Neuronal stem cell (in vitro differentiated cells): ENCODE data around the gene LRRC61.

Experiments used
- DNase-seq: peaks from one replicate; pipeline ENCODE4 v3.0.0-alpha.2; 2013; ENCODE audit warnings: low spot score
- H2AFZ ChIP-seq: one replicate; pipeline ENCODE4 v1.6.1; 2013; ENCODE audit warnings: mild to moderate bottlenecking, low read length, inconsistent platforms
- H2AK5ac ChIP-seq: 2 replicates; pipeline ENCODE4 v1.6.1; 2013; ENCODE audit warnings: low read depth, mild to moderate bottlenecking, inconsistent platforms, low read length, moderate library complexity, mixed read lengths
- H2BK120ac ChIP-seq: 2 replicates; pipeline ENCODE4 v1.6.1; 2013; ENCODE audit warnings: low read depth, mild to moderate bottlenecking, inconsistent platforms, low read length, moderate library complexity, mixed read lengths
- H2BK12ac ChIP-seq: one replicate; pipeline ENCODE4 v1.6.1; 2013; ENCODE audit warnings: low read length, inconsistent platforms
- H2BK15ac ChIP-seq: 2 replicates; pipeline ENCODE4 v1.6.1; 2013; ENCODE audit warnings: mild to moderate bottlenecking, low read length, inconsistent platforms, mixed read lengths
- H2BK5ac ChIP-seq: one replicate; pipeline ENCODE4 v1.6.1; 2013; ENCODE audit warnings: inconsistent platforms, mild to moderate bottlenecking, low read length, moderate library complexity
- H3K14ac ChIP-seq: one replicate; pipeline ENCODE4 v1.6.1; 2013; ENCODE audit warnings: low read length, inconsistent platforms
- H3K18ac ChIP-seq: 2 replicates; pipeline ENCODE4 v1.6.1; 2013; ENCODE audit warnings: low read length, inconsistent platforms
- H3K23ac ChIP-seq: 2 replicates; pipeline ENCODE4 v1.6.1; 2013; ENCODE audit warnings: low read depth, mild to moderate bottlenecking, mixed read lengths, low read length, inconsistent platforms; ENCODE audit not compliant: poor library complexity
- H3K27ac ChIP-seq: replicated peaks from 3 replicates; pipeline ENCODE4 v1.5.1; 2013; ENCODE audit warnings: low read length, inconsistent platforms
- H3K27me3 ChIP-seq, 3 experiments: 2 replicates each; pipeline ENCODE4 v1.6.1; 2013; ENCODE audit warnings: low read length in 3 of 3, mild to moderate bottlenecking in 2 of 3, inconsistent platforms in 1 of 3, low read depth in 1 of 3, mixed read lengths in 1 of 3, moderate library complexity in 1 of 3; ENCODE audit not compliant: control insufficient read depth in 3 of 3, insufficient read depth in 3 of 3
- H3K36me3 ChIP-seq, 2 donors: replicated peaks in 1 of 2; 2 replicates each; pipeline ENCODE4 v1.6.1; 2013; ENCODE audit warnings: low read length in 2 of 2; ENCODE audit not compliant: control insufficient read depth in 2 of 2, insufficient read depth in 2 of 2
- H3K4ac ChIP-seq: 2 replicates; pipeline ENCODE4 v1.6.1; 2013; ENCODE audit warnings: inconsistent platforms, mild to moderate bottlenecking, low read length, moderate library complexity
- H3K4me1 ChIP-seq, 2 donors: 1 replicate in 1 of 2; 2 replicates in 1 of 2; pipeline ENCODE4 v1.6.1; 2013; ENCODE audit warnings: low read length in 2 of 2, low read depth in 1 of 2; ENCODE audit not compliant: control insufficient read depth in 2 of 2, insufficient read depth in 1 of 2
- H3K4me2 ChIP-seq: one replicate; pipeline ENCODE4 v1.6.1; 2013; ENCODE audit warnings: mild to moderate bottlenecking, low read length, inconsistent platforms; ENCODE audit not compliant: insufficient read depth, poor library complexity, severe bottlenecking
- H3K4me3 ChIP-seq, 2 donors: 2 replicates each; pipeline ENCODE4 v1.5.1; 2013; ENCODE audit warnings: low read length in 2 of 2, mild to moderate bottlenecking in 2 of 2, inconsistent platforms in 1 of 2, moderate library complexity in 1 of 2
- H3K79me1 ChIP-seq: one replicate; pipeline ENCODE4 v1.6.1; 2013; ENCODE audit warnings: low read depth, mild to moderate bottlenecking, inconsistent platforms, low read length, moderate library complexity
- H3K9ac ChIP-seq: one replicate; pipeline ENCODE4 v1.6.1; 2013; ENCODE audit warnings: mild to moderate bottlenecking, low read depth, low read length, inconsistent platforms; ENCODE audit not compliant: poor library complexity
- H3K9me3 ChIP-seq, 2 donors: replicated peaks in 1 of 2; 2 replicates each; pipeline versions ENCODE3 to v1.6.1; 2013; ENCODE audit warnings: low read length in 2 of 2, mild to moderate bottlenecking in 2 of 2, inconsistent platforms in 1 of 2, low read depth in 1 of 2, mixed read lengths in 1 of 2, moderate library complexity in 1 of 2; ENCODE audit not compliant: control insufficient read depth in 2 of 2, insufficient read depth in 1 of 2
- H4K8ac ChIP-seq: one replicate; pipeline ENCODE4 v1.6.1; 2013; ENCODE audit warnings: low read depth, mild to moderate bottlenecking, inconsistent platforms, low read length, moderate library complexity
- H4K91ac ChIP-seq: one replicate; pipeline ENCODE4 v1.6.1; 2013; ENCODE audit warnings: low read length, low read depth, mild to moderate bottlenecking, inconsistent platforms; ENCODE audit not compliant: poor library complexity
- WGBS, 2 donors: extraction: QIAGEN DNeasy Blood & Tissue Kit; methylation state at CpG; one replicate each; pipeline ENCODE4 v1.1.7; 2013; ENCODE audit warnings: missing lambda C conversion rate in 2 of 2, mixed read lengths in 1 of 2; ENCODE audit not compliant: insufficient read length in 2 of 2, insufficient replicate concordance in 1 of 2; ENCODE audit errors: extremely low coverage in 2 of 2; 5-methylcytosine and 5-hydroxymethylcytosine counted together

Gene LRRC61

DNA sequence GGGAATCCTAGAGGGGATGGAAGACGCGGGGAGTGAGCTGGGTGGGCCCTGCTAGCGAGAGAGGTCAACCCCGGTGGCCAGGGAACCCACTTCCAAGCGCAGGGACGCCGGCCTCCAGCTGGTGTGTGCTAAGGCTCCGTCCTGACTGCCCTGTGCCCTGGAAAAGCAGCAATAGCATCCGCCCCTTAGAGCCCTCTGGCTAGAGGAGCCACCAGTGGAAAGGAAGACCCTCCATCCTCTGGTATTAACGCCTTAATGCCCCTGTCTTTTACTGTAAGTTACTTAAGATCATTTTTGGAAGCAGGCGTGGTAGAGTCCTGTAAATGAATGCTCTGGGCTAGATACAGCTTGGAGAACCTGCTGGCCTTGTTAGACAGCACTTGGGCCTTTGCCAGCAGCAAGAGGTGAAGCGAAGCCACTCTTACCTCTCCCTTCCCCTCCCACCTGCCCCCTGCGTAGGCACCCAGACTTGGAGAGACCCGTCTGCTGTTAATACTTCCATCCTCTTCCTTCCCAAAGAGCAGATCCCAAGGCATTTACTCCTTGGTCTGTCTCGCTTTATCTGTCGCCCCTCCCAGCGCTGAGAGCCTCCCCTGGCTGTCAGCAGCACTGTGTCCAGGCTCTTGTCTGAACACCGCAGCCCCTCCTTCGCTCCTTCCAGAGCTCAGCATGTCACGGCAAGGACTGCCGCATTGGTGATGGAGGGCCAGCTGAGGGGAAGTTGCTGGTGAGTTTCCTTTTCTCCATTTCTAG lies 50.1 kb downstream of the LRRC61 start:
- Histone ChIP-seq H3K4me3 (no peak overlapping the region), H3K36me3 (peaks cover 38 to 60% of the 10 kb centered on the region in 2 donors), H3K27ac (no peak overlapping the region), H3K23ac (peak overlapping the region; percentile 97), H3K9me3 (no peaks in the 10 kb centered on the region), H3K18ac (no peak overlapping the region), H2AFZ (no peak overlapping the region), H2BK5ac (no peak overlapping the region), H3K27me3 (no peaks in the 10 kb centered on the region), H2BK12ac (no peak overlapping the region), H2BK15ac (no peak overlapping the region), H2BK120ac (no peak overlapping the region), H3K79me1 (peaks cover 23% of the 10 kb centered on the region), H3K4me2 (no peak overlapping the region), H4K8ac (peak overlapping the region; percentile 97), H3K14ac (no peak overlapping the region), H3K9ac (no peak overlapping the region), H2AK5ac (no peak overlapping the region), H3K4me1 (peaks cover 18 to 27% of the 10 kb centered on the region in 2 donors), H4K91ac (no peak overlapping the region), H3K4ac (no peak overlapping the region)
- no CpG with 5 or more reads among the region's 21 CpGs for WGBS, 2 donors
- DNase-seq = no peak

DNA sequence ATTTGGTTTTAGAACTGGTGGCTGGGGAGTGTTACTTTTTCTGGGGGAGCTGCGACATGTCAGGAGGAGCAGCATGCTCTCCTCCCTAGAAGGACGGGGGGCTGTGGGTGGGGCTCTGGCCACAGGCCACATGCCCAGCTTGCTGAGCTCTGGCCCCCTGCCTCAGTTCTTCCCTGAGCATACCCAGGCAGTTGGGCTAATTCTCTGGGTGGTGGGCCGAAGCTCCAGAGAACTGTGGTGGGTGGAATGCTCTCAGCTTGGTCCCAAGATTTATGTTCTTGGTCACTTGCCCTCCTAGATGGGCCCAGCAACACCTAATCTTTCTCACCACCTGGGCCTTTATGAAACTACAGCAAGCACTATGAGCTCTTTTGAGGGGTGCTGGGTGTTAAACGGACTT lies 50.9 kb downstream of the LRRC61 start:
- no peak for DNase-seq
- Histone ChIP-seq H3K23ac (no peak overlapping the region), H3K79me1 (peaks cover 21% of the 10 kb centered on the region), H3K4me2 (no peak overlapping the region), H3K27me3 (no peaks in the 10 kb centered on the region), H3K4me1 (peaks cover 20 to 29% of the 10 kb centered on the region in 2 donors), H4K91ac (no peak overlapping the region), H2BK120ac (no peak overlapping the region), H3K4me3 (no peak overlapping the region), H3K9me3 (no peaks in the 10 kb centered on the region), H3K36me3 (peaks cover 38 to 60% of the 10 kb centered on the region in 2 donors), H3K14ac (no peak overlapping the region), H3K27ac (no peak overlapping the region), H2BK5ac (no peak overlapping the region), H3K9ac (no peak overlapping the region), H2AK5ac (no peak overlapping the region), H2BK12ac (no peak overlapping the region), H2AFZ (no peak overlapping the region), H4K8ac (no peak overlapping the region), H3K4ac (no peak overlapping the region), H3K18ac (no peak overlapping the region), H2BK15ac (no peak overlapping the region)
- WGBS, 2 donors = no CpG with 5 or more reads among the region's 4 CpGs

DNA sequence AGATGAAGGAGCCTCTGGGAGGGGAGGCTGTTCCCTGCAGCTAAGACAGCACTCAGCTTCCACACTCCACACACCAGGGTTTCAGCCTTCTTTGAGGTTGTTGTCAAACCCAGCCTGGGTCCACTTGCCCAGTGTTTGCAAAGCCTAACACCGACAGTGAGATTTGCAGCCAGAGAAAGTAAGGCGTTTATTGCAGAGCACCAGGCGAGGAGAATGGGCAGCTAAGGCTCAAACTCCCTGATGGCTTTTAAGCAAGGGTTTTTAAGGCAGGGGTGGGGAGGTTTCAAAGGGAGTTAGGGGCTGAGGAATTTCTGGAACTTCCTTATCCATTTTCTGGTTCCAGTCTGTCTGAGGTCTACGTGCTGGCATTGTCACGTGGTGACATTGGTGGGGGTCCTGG lies 51.3 kb downstream of the LRRC61 start:
- no peaks in the 10 kb centered on the region for H3K9me3 ChIP-seq
- DNase-seq = no peak
- H4K8ac ChIP-seq = no peak overlapping the region
- H3K4me3 ChIP-seq = no peak overlapping the region
- H3K4me2 ChIP-seq = no peak overlapping the region
- peaks cover 20 to 29% of the 10 kb centered on the region in 2 donors for H3K4me1 ChIP-seq
- no peak overlapping the region for H4K91ac ChIP-seq
- H2BK12ac ChIP-seq = no peak overlapping the region
- H2BK15ac ChIP-seq = no peak overlapping the region
- H2BK5ac ChIP-seq = no peak overlapping the region
- no peak overlapping the region for H3K4ac ChIP-seq
- no peak overlapping the region for H3K9ac ChIP-seq
- H3K27me3 ChIP-seq = no peaks in the 10 kb centered on the region
- H2BK120ac ChIP-seq = no peak overlapping the region
- no peak overlapping the region for H2AFZ ChIP-seq
- WGBS, 2 donors = no CpG with 5 or more reads among the region's 5 CpGs
- peaks cover 38 to 60% of the 10 kb centered on the region in 2 donors for H3K36me3 ChIP-seq
- no peak overlapping the region for H3K18ac ChIP-seq
- H3K23ac ChIP-seq = no peak overlapping the region
- peaks cover 21% of the 10 kb centered on the region for H3K79me1 ChIP-seq
- H3K27ac ChIP-seq = no peak overlapping the region
- H3K14ac ChIP-seq = no peak overlapping the region
- H2AK5ac ChIP-seq = no peak overlapping the region

DNA sequence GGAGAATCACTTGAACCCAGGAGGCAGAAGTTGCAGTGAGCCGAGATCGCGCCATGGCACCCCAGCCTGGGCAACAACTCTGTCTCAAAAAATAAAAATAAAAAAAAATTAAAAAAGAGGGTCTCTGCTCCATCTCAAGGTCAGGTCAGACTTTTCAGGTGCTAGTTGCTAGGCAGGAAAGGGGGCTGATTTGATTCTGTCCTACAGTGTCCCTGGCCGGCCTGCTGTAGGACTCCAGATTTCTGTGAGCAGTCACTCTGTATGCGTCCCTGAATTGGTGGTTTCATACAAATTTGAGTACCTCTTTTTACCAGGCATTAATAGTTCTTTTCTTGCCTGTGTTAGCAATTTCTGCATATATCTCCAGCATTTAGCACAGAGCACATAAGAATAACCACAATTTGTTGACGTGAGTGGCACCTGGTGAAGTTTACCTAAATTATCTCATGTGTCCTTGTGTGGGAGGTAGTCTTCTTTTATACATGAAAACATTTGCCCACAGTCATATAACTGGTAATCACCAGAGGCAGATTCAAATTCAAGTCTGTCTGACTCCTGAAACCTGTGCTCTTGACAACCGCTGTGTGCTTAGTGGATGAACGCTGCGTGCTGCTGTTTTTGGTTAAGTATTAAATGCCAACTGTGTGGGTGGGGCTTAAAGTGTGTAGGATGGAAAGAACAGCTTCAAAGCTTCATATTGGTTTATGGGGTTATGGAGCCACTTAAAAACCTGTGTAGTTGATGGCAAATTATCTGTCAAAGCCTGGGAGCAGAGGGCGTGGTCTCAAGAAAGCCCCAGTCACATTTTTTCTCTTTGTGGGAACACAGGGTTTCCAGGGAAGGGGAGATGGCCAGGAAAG lies 52.7 kb downstream of the LRRC61 start:
- Histone ChIP-seq H3K9ac (no peak overlapping the region), H4K8ac (no peak overlapping the region), H2BK12ac (no peak overlapping the region), H3K4me2 (no peak overlapping the region), H3K36me3 (peaks cover 28 to 46% of the 10 kb centered on the region in 2 donors), H3K4me1 (peaks cover 20 to 25% of the 10 kb centered on the region in 2 donors), H2BK5ac (no peak overlapping the region), H2BK15ac (no peak overlapping the region), H3K27ac (no peak overlapping the region), H3K23ac (no peak overlapping the region), H3K4ac (no peak overlapping the region), H3K9me3 (no peaks in the 10 kb centered on the region), H2BK120ac (no peak overlapping the region), H3K18ac (no peak overlapping the region), H3K27me3 (no peaks in the 10 kb centered on the region), H3K14ac (no peak overlapping the region), H3K4me3 (no peak overlapping the region), H2AK5ac (no peak overlapping the region), H2AFZ (no peak overlapping the region), H3K79me1 (peaks cover 22% of the 10 kb centered on the region), H4K91ac (no peak overlapping the region)
- no CpG with 5 or more reads among the region's 10 CpGs for WGBS, 2 donors
- DNase-seq = no peak
